ENCODE data around the gene ESPNL. TPM values are rescaled to one million over a fixed set of nuclear protein-coding genes. Genes with fewer than 3 reads are reported as not detected.

Gene ESPNL
- total and polyA plus RNA-seq, 5 donors from 2014 or later = not detected

GRCh38 chr2:238101891-238102841 is 2.0 kb downstream of the ESPNL start:
- H3K4me1 ChIP-seq (ENCODE audit: control insufficient read depth, insufficient read depth, low read length, poor library complexity, severe bottlenecking) = no peaks in the 10 kb centered on the region
- H3K9me3 ChIP-seq (ENCODE audit: control insufficient read depth in 2 of 2, low read length in 2 of 2) = no peaks in the 10 kb centered on the region
- H3K4me3 ChIP-seq (ENCODE audit: low read depth, low read length) = no peak overlapping the region
- peaks cover 0 to 5% (median 0%) of the 10 kb centered on the region in 4 donors for H3K4me1 Mint-ChIP-seq
- H3K27ac ChIP-seq (ENCODE audit: insufficient read depth, low read length, poor library complexity, severe bottlenecking) = no peak overlapping the region
- no peaks in the 10 kb centered on the region for H3K36me3 Mint-ChIP-seq
- no peaks in the 10 kb centered on the region for H3K9me3 Mint-ChIP-seq
- DNase-seq (no peak), ATAC-seq (ENCODE audit: low read depth in 2 of 2) (no peak)
- H3K27me3 Mint-ChIP-seq = no peaks in the 10 kb centered on the region
- H3K27ac Mint-ChIP-seq = no peak overlapping the region
- no peaks in the 10 kb centered on the region for H3K27me3 ChIP-seq (ENCODE audit: control insufficient read depth, insufficient read depth, low read length)
- no peak overlapping the region for H3K4me3 Mint-ChIP-seq
- H3K36me3 ChIP-seq (ENCODE audit: control insufficient read depth, insufficient read depth, low read length) = no peaks in the 10 kb centered on the region

DNA sequence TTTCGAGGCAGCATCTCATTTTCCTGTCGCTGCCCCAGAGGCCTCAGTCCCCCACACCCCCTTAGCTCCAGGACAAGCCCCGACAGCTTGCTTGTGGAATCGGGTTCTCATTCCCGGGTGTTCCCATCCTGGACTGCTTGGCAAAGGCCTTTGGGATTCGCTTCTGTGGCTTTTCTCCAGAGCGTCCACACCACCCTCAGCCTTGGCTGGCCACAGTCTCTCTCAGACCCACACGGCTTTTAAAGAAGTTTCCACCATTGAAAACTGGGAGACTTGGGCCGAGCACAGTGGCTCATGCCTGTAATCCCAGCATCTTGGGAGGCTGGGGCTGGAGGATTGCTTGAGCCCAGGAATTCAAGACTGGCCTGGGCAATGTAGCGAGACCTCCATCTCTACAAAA is 2.7 kb downstream of the ESPNL start:
- Mint-ChIP-seq H3K4me1 (peaks cover 0 to 3% (median 0%) of the 10 kb centered on the region in 4 donors), H3K27ac (no peak overlapping the region), H3K36me3 (no peaks in the 10 kb centered on the region), H3K27me3 (no peaks in the 10 kb centered on the region), H3K9me3 (no peaks in the 10 kb centered on the region), H3K4me3 (no peak overlapping the region)
- Histone ChIP-seq H3K4me3 (ENCODE audit: low read depth, low read length) (no peak overlapping the region), H3K27ac (ENCODE audit: insufficient read depth, low read length, poor library complexity, severe bottlenecking) (no peak overlapping the region), H3K36me3 (ENCODE audit: control insufficient read depth, insufficient read depth, low read length) (no peaks in the 10 kb centered on the region), H3K4me1 (ENCODE audit: control insufficient read depth, insufficient read depth, low read length, poor library complexity, severe bottlenecking) (no peaks in the 10 kb centered on the region), H3K9me3 (ENCODE audit: control insufficient read depth in 2 of 2, low read length in 2 of 2) (no peaks in the 10 kb centered on the region), H3K27me3 (ENCODE audit: control insufficient read depth, insufficient read depth, low read length) (no peaks in the 10 kb centered on the region)
- DNase-seq (no peak), ATAC-seq (ENCODE audit: low read depth in 2 of 2) (no peak)

- Histone ChIP-seq H3K27ac (ENCODE audit: insufficient read depth, low read length, poor library complexity, severe bottlenecking) (no peak overlapping the region), H3K36me3 (ENCODE audit: control insufficient read depth, insufficient read depth, low read length) (no peaks in the 10 kb centered on the region), H3K4me3 (ENCODE audit: low read depth, low read length) (no peak overlapping the region), H3K9me3 (ENCODE audit: control insufficient read depth in 2 of 2, low read length in 2 of 2) (no peaks in the 10 kb centered on the region), H3K4me1 (ENCODE audit: control insufficient read depth, insufficient read depth, low read length, poor library complexity, severe bottlenecking) (no peaks in the 10 kb centered on the region), H3K27me3 (ENCODE audit: control insufficient read depth, insufficient read depth, low read length) (no peaks in the 10 kb centered on the region)
- Mint-ChIP-seq H3K4me1 (peaks cover 0 to 5% (median 0%) of the 10 kb centered on the region in 4 donors), H3K4me3 (no peak overlapping the region), H3K27ac (no peak overlapping the region), H3K27me3 (no peaks in the 10 kb centered on the region), H3K9me3 (no peaks in the 10 kb centered on the region), H3K36me3 (no peaks in the 10 kb centered on the region)
- no peak for DNase-seq
- no peak for ATAC-seq (ENCODE audit: low read depth in 2 of 2)
Measured at GRCh38 chr2:238103465-238104225, 3.5 kb downstream of the ESPNL start.

- Mint-ChIP-seq H3K27ac (no peak overlapping the region), H3K4me3 (no peak overlapping the region), H3K36me3 (no peaks in the 10 kb centered on the region), H3K27me3 (no peaks in the 10 kb centered on the region), H3K9me3 (no peaks in the 10 kb centered on the region), H3K4me1 (peaks cover 0 to 6% (median 2%) of the 10 kb centered on the region in 4 donors)
- Histone ChIP-seq H3K9me3 (ENCODE audit: control insufficient read depth in 2 of 2, low read length in 2 of 2) (no peaks in the 10 kb centered on the region), H3K36me3 (ENCODE audit: control insufficient read depth, insufficient read depth, low read length) (no peaks in the 10 kb centered on the region), H3K27me3 (ENCODE audit: control insufficient read depth, insufficient read depth, low read length) (no peaks in the 10 kb centered on the region), H3K4me3 (ENCODE audit: low read depth, low read length) (no peak overlapping the region), H3K27ac (ENCODE audit: insufficient read depth, low read length, poor library complexity, severe bottlenecking) (no peak overlapping the region), H3K4me1 (ENCODE audit: control insufficient read depth, insufficient read depth, low read length, poor library complexity, severe bottlenecking) (peaks cover 4% of the 10 kb centered on the region)
- ATAC-seq (ENCODE audit: low read depth in 2 of 2) (no peak), DNase-seq (no peak)
Measured at GRCh38 chr2:238104226-238104690, 4.1 kb downstream of the ESPNL start.

- H3K36me3 Mint-ChIP-seq = no peaks in the 10 kb centered on the region
- DNase-seq (no peak), ATAC-seq (ENCODE audit: low read depth in 2 of 2) (no peak)
- H3K9me3 Mint-ChIP-seq = no peaks in the 10 kb centered on the region
- H3K27ac Mint-ChIP-seq = no peak overlapping the region
- no peak overlapping the region for H3K4me3 Mint-ChIP-seq
- no peaks in the 10 kb centered on the region for H3K9me3 ChIP-seq (ENCODE audit: control insufficient read depth in 2 of 2, low read length in 2 of 2)
- no peaks in the 10 kb centered on the region for H3K27me3 ChIP-seq (ENCODE audit: control insufficient read depth, insufficient read depth, low read length)
- H3K27ac ChIP-seq (ENCODE audit: insufficient read depth, low read length, poor library complexity, severe bottlenecking) = no peak overlapping the region
- H3K4me1 ChIP-seq (ENCODE audit: control insufficient read depth, insufficient read depth, low read length, poor library complexity, severe bottlenecking) = peaks cover 4% of the 10 kb centered on the region
- H3K4me3 ChIP-seq (ENCODE audit: low read depth, low read length) = no peak overlapping the region
- H3K27me3 Mint-ChIP-seq = no peaks in the 10 kb centered on the region
- H3K36me3 ChIP-seq (ENCODE audit: control insufficient read depth, insufficient read depth, low read length) = no peaks in the 10 kb centered on the region
- H3K4me1 Mint-ChIP-seq = peaks cover 0 to 6% (median 3%) of the 10 kb centered on the region in 4 donors
Measured at GRCh38 chr2:238104691-238105371, 4.7 kb downstream of the ESPNL start.

DNA sequence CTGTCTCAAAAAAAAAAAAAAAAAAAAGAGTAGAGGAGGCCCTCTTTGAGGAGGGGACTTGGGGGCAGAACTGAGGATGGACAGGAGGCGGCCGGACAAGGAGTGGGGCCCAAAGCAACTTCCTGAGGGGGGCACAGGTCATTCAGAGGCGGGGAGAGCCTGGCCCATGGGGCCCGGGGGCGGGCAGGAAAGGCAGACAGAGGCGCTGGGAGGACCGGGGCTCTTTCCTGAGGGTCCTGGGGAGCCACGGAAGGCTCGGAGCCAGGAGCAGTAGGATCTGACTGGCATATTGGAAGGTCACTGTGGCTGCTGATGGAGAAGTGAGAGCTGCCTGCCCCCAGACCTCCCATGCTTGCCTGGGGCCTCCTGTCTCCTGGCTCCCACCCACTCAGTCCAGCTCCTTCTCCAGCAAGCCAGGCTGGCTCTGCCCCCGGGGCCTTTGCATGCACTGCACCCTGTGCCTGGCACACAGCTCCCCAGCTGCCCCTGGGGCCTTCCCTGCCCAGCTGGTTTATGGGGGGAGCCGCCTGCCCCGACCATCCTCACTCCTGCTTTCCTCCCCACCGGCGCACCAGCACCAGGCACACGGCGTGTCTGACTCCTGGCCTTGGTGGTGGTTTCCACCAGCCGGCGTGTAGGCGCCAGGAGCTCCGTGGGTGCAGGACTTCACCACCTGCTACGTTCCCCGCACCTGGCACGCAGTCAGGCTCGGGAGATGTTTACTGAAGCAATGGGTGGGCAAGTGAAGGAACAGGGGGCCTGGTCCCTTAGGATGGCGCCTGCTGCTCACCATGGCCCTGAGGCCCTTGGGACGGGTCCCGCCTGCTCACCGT is 5.6 kb downstream of the ESPNL start:
- ATAC-seq (ENCODE audit: low read depth in 2 of 2) (no peak), DNase-seq (no peak)
- H3K27ac Mint-ChIP-seq = no peak overlapping the region
- Histone ChIP-seq H3K27me3 (ENCODE audit: control insufficient read depth, insufficient read depth, low read length) (no peaks in the 10 kb centered on the region), H3K27ac (ENCODE audit: insufficient read depth, low read length, poor library complexity, severe bottlenecking) (no peak overlapping the region), H3K4me1 (ENCODE audit: control insufficient read depth, insufficient read depth, low read length, poor library complexity, severe bottlenecking) (peaks cover 4% of the 10 kb centered on the region), H3K9me3 (ENCODE audit: control insufficient read depth in 2 of 2, low read length in 2 of 2) (no peaks in the 10 kb centered on the region), H3K36me3 (ENCODE audit: control insufficient read depth, insufficient read depth, low read length) (no peaks in the 10 kb centered on the region), H3K4me3 (ENCODE audit: low read depth, low read length) (no peak overlapping the region)
- peaks cover 0 to 6% (median 3%) of the 10 kb centered on the region in 4 donors for H3K4me1 Mint-ChIP-seq
- no peaks in the 10 kb centered on the region for H3K36me3 Mint-ChIP-seq
- no peaks in the 10 kb centered on the region for H3K9me3 Mint-ChIP-seq
- H3K4me3 Mint-ChIP-seq = no peak overlapping the region
- H3K27me3 Mint-ChIP-seq = no peaks in the 10 kb centered on the region

- Histone ChIP-seq H3K4me3 (ENCODE audit: low read depth, low read length) (no peak overlapping the region), H3K27ac (ENCODE audit: insufficient read depth, low read length, poor library complexity, severe bottlenecking) (no peak overlapping the region), H3K9me3 (ENCODE audit: control insufficient read depth in 2 of 2, low read length in 2 of 2) (no peaks in the 10 kb centered on the region), H3K27me3 (ENCODE audit: control insufficient read depth, insufficient read depth, low read length) (no peaks in the 10 kb centered on the region), H3K36me3 (ENCODE audit: control insufficient read depth, insufficient read depth, low read length) (no peaks in the 10 kb centered on the region), H3K4me1 (ENCODE audit: control insufficient read depth, insufficient read depth, low read length, poor library complexity, severe bottlenecking) (peaks cover 4% of the 10 kb centered on the region)
- DNase-seq (no peak), ATAC-seq (ENCODE audit: low read depth in 2 of 2) (no peak)
- Mint-ChIP-seq H3K9me3 (peaks cover 0 to 1% (median under 1%) of the 10 kb centered on the region in 7 donors), H3K4me3 (no peak overlapping the region), H3K36me3 (no peaks in the 10 kb centered on the region), H3K27ac (no peak overlapping the region), H3K4me1 (peaks cover 0 to 6% (median 3%) of the 10 kb centered on the region in 4 donors), H3K27me3 (no peaks in the 10 kb centered on the region)
Measured at GRCh38 chr2:238106339-238106697, 6.2 kb downstream of the ESPNL start.
